NCI-H128 (cell line): ENCODE results near the gene PPP4R1.

ENCODE experiments used
- DNase-seq: peaks from one replicate; lab custom pipeline; 2025; ENCODE audit not compliant: unreplicated experiment; lab: John Stamatoyannopoulos, UW

PPP4R1 gene

DNA sequence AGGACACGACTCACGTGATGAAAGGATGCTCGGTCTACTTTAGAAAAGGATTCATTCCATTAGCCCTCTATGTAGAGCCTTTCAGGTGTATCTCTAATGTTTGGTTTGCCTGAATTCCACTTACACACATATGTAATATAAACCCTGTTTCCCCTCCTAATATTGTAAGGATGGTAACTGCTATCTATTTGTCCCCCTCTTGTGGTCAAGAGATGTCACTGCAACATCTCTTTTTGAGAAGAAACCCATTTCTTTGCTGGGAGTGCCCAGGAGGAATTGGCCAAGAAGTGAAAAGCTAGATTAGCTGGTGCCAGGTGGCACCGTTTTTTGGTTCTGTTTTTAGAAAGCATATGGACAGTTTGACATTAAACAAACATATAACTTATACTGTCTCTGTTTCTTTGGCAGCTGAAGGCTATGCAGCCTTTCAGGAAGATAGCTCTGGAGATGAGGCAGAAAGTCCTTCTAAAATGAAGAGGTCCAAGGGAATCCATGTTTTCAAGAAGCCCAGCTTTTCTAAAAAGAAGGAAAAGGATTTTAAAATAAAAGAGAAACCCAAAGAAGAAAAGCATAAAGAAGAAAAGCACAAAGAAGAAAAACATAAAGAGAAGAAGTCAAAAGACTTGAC, 97.8 kb downstream of the PPP4R1 start:
- DNase-seq = no peak

DNA sequence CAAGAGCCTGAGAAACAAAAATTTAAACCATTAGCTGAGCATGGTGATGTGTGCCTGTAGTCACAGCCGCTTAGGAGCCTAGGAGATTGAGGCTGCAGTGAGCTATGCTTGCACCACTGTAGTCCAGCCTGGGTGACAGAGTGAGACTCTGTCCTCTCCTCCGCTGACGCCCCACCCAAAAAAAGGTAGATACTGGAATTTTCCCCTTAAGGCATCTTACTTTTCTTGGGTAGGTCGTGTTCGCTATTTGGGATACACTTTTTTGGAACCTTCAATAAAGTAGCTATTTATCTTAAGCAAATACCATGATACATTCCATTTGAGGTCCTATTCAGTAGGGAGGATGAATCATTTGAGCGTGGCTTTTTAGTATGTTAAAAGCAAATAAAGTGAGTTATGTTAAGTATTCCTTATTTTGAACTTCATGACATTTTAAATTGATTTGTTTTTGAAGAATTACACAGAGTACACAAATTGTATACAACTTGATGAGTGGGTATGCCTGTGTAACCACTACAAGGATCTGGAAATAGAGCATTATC, 100.3 kb downstream of the PPP4R1 start:
- DNase-seq = no peak

DNA sequence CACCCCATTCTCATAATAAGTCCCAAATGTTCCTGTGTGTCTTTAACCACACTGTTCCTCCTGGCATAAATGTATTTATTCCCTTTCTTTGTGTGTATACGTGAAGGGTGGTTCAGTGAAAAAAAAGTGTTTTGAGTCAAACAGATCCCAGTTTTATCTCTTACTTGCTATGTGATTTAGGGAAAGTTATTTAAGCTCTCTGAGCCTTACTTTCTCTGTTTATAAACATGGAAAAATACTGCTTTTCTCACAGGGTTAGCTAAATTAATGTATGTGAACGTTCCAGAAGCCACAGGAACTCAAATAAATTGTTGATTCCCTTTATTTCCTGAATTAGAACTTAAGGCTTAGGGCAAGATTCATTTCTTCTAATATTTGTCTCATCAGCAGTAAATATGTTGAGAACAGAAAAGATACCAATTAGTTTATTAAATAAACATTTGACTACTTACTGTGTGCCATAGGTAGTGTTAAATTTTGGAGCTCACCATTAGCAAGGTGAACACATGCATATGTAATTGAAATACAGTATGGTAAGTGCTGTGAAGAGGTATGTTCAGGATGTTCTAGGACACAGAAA, 105.8 kb downstream of the PPP4R1 start:
- DNase-seq = no peak

DNA sequence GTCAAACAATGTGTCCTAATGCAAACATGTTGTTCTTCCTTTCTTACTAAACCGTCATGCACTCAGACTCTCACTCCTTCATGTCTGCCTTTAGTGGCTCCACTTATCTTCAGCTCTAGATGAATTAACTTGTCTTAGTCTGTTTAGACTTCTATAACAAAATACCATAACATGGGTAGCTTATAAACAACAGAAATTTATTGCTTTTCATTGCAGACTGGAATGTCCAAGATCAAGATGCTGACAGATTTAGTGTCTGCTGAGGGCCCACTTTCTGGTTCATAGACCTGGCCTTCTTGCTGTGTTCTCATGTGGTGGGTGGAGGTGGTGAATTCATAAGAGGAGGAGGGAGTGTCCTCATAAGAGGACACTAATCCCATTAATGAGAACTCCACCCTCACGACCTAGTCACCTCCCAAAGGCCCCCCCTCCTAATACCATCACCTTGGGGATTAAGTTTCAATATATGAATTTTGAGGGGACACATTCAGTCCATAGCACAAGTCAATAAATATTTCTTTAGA, 106.7 kb downstream of the PPP4R1 start:
- no peak for DNase-seq

GRCh38 chr18:9506046-9506792, 108.1 kb downstream of the PPP4R1 start:
- no peak for DNase-seq
